Stimulated activated CD8-positive, alpha-beta memory T cell treated with anti-CD3 and anti-CD28 coated beads, Interleukin-4, amount 100 ng/mL, for 1 hour (primary cell): Measurements from ENCODE around the gene AKTIP.

ENCODE experiments used
- DNase-seq, 2 donors: peaks; one replicate each; pipeline ENCODE4 v3.0.0-alpha.2; 2020; ENCODE audit warnings: low read depth in 2 of 2, low spot score in 1 of 2

The AKTIP gene

GRCh38 chr16:53484542-53484941, 18.5 kb downstream of the AKTIP start:
- DNase-seq, result no peak

- no peak for DNase-seq
These were observed 20.9 kb downstream of the AKTIP start for GRCh38 chr16:53482123-53482522.

- DNase-seq, result no peak
These were observed 22.6 kb downstream of the AKTIP start for GRCh38 chr16:53480394-53480793.

- DNase-seq, result no peak
These were observed 24.0 kb downstream of the AKTIP start for GRCh38 chr16:53478965-53479364.

GRCh38 chr16:53476867-53477266, 26.1 kb downstream of the AKTIP start:
- no peak for DNase-seq

GRCh38 chr16:53465606-53466280, 37.3 kb downstream of the AKTIP start:
- no peak for DNase-seq

- DNase-seq, result no peak
These were observed 44.4 kb downstream of the AKTIP start for GRCh38 chr16:53458635-53459034.

- DNase-seq, result peak; percentile 36 to 53
These were observed 45.3 kb downstream of the AKTIP start for GRCh38 chr16:53457670-53458069.

- peak in 1 of 2 donors; percentile 11 for DNase-seq
These were observed 46.4 kb downstream of the AKTIP start for GRCh38 chr16:53456625-53457024.

GRCh38 chr16:53453928-53454327, 49.1 kb downstream of the AKTIP start:
- no peak for DNase-seq

- no peak for DNase-seq
These were observed 53.0 kb downstream of the AKTIP start for GRCh38 chr16:53449816-53450517.

GRCh38 chr16:53446090-53446489, 56.9 kb downstream of the AKTIP start:
- no peak for DNase-seq

GRCh38 chr16:53445534-53445933, 57.5 kb downstream of the AKTIP start:
- DNase-seq, result no peak
